ENCODE data around the gene LDLRAD4.

DNA sequence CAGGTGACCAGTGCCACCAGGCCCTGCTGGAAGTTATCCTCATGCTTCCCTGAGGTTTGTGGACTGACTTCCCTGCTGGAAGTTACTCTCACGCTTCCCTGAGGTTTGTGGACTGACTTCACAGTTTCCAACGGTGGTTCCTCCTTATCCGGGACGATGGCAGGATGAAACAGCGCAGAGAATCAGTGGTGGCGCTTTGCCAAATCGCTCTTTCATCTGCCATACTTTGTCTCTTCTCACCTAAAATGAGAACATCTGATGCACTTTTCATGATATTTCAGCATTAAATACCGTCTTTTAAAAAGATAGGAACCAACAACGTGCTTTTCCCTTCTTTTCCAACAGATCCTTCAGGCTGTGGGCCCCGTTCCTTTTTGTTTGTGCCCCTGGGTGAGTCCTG, 183.3 kb downstream of the LDLRAD4 start:
- TF ChIP-seq POLR2AphosphoS5 (IDR thresholded peaks at IDR 0.05; ENCODE audit: low read depth) (no peak), GABPA (IDR thresholded peaks at IDR 0.05; ENCODE audit: low read depth) (no peak)
- TF ChIP-seq, protein P1, sequence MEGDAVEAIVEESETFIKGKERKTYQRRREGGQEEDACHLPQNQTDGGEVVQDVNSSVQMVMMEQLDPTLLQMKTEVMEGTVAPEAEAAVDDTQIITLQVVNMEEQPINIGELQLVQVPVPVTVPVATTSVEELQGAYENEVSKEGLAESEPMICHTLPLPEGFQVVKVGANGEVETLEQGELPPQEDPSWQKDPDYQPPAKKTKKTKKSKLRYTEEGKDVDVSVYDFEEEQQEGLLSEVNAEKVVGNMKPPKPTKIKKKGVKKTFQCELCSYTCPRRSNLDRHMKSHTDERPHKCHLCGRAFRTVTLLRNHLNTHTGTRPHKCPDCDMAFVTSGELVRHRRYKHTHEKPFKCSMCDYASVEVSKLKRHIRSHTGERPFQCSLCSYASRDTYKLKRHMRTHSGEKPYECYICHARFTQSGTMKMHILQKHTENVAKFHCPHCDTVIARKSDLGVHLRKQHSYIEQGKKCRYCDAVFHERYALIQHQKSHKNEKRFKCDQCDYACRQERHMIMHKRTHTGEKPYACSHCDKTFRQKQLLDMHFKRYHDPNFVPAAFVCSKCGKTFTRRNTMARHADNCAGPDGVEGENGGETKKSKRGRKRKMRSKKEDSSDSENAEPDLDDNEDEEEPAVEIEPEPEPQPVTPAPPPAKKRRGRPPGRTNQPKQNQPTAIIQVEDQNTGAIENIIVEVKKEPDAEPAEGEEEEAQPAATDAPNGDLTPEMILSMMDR (IDR thresholded peaks at IDR 0.05; ENCODE audit: insufficient read depth, low read length), result no peak

All from HL-60 (cell line).